ENCODE data around the gene CEP85.

- TF ChIP-seq CTCF (IDR thresholded peaks at IDR 0.05) (no peak), POLR2AphosphoS5 (IDR thresholded peaks at IDR 0.05; ENCODE audit: low read depth, low read length) (no peak), SIN3A (IDR thresholded peaks at IDR 0.05; ENCODE audit: borderline replicate concordance, insufficient read depth, low read depth, low read length) (no peak)
- TF ChIP-seq, protein P1, sequence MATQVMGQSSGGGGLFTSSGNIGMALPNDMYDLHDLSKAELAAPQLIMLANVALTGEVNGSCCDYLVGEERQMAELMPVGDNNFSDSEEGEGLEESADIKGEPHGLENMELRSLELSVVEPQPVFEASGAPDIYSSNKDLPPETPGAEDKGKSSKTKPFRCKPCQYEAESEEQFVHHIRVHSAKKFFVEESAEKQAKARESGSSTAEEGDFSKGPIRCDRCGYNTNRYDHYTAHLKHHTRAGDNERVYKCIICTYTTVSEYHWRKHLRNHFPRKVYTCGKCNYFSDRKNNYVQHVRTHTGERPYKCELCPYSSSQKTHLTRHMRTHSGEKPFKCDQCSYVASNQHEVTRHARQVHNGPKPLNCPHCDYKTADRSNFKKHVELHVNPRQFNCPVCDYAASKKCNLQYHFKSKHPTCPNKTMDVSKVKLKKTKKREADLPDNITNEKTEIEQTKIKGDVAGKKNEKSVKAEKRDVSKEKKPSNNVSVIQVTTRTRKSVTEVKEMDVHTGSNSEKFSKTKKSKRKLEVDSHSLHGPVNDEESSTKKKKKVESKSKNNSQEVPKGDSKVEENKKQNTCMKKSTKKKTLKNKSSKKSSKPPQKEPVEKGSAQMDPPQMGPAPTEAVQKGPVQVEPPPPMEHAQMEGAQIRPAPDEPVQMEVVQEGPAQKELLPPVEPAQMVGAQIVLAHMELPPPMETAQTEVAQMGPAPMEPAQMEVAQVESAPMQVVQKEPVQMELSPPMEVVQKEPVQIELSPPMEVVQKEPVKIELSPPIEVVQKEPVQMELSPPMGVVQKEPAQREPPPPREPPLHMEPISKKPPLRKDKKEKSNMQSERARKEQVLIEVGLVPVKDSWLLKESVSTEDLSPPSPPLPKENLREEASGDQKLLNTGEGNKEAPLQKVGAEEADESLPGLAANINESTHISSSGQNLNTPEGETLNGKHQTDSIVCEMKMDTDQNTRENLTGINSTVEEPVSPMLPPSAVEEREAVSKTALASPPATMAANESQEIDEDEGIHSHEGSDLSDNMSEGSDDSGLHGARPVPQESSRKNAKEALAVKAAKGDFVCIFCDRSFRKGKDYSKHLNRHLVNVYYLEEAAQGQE (IDR thresholded peaks at IDR 0.05; ENCODE audit: insufficient read depth in 1 of 2, low read depth in 2 of 2, low read length in 1 of 2): no peak
These were observed 9.4 kb upstream of the CEP85 start for GRCh38 chr1:26224606-26225005.

Measured in Panc1 (cell line).